Vagina (tissue), 2 donors: ENCODE measurements around the gene MAP4K4. TPM values are rescaled to one million over a fixed set of nuclear protein-coding genes. Genes with fewer than 3 reads are reported as not detected.

Experiments
- DNase-seq, 2 donors: peaks; one replicate each; pipeline ENCODE4 v3.0.0-alpha.2; 2017; ENCODE audit errors: extremely low spot score in 2 of 2
- H3K27ac ChIP-seq: fragments of 200-600 bp; sonication (generic); one replicate; pipeline ENCODE4 v1.5.1; 2019
- H3K27me3 ChIP-seq: fragments of 200-600 bp; sonication (generic); one replicate; pipeline ENCODE4 v1.5.1; 2019
- H3K36me3 ChIP-seq, 2 donors: fragments of 200-600 bp; sonication (generic); one replicate each; pipeline ENCODE4 v1.5.1; 2017 to 2019
- H3K4me1 ChIP-seq: fragments of 200-600 bp; sonication (generic); one replicate; pipeline ENCODE4 v1.5.1; 2019
- H3K4me3 ChIP-seq, 2 donors: fragments of 200-600 bp; sonication (generic); 1 replicate in 1 of 2; 2 replicates in 1 of 2; pipeline ENCODE4 v1.5.1; 2016 to 2019
- H3K9me3 ChIP-seq: fragments of 200-600 bp; sonication (generic); one replicate; pipeline ENCODE4 v1.5.1; 2019
- POLR2A ChIP-seq, 2 donors: fragments of 450-650 bp; IDR thresholded peaks; one replicate each; pipeline ENCODE4 v1.6.1; 2017; ENCODE audit warnings: antibody characterized with exemption in 2 of 2, mild to moderate bottlenecking in 2 of 2, moderate library complexity in 2 of 2
- POLR2AphosphoS5 ChIP-seq, 2 donors: sonication (generic); formaldehyde crosslinking; IDR thresholded peaks; one replicate each; pipeline ENCODE4 v1.9.0; 2017; ENCODE audit warnings: antibody characterized with exemption in 2 of 2, mild to moderate bottlenecking in 2 of 2, low read depth in 1 of 2; ENCODE audit not compliant: insufficient read depth in 1 of 2
- intact Hi-C: fragments of 100-400 bp; cut with DNase I; formaldehyde crosslinking; loops from one replicate; pipeline ENCODE4 v1.15.1; 2023
- total RNA-seq: library from RNA; depleted of rRNA; stranded (reverse); fragments of >200 nt; gene quantifications from one replicate; pipeline ENCODE4 v1.2.3, GENCODE V29; 2016
- TF ChIP-seq, protein P1 (sequence below), 3 experiments: fragments of 450-650 bp in 2 of 3; fragments of 200-600 bp in 1 of 3; sonication (generic) in 1 of 3; IDR thresholded peaks; one replicate each; pipeline ENCODE4 v1.5.1; 2017 to 2019; ENCODE audit warnings: antibody characterized with exemption in 3 of 3, mild to moderate bottlenecking in 2 of 3, moderate library complexity in 2 of 3

MAP4K4 gene
- total RNA-seq, 1 donor from 2014 or later = 75.9 TPM

DNA sequence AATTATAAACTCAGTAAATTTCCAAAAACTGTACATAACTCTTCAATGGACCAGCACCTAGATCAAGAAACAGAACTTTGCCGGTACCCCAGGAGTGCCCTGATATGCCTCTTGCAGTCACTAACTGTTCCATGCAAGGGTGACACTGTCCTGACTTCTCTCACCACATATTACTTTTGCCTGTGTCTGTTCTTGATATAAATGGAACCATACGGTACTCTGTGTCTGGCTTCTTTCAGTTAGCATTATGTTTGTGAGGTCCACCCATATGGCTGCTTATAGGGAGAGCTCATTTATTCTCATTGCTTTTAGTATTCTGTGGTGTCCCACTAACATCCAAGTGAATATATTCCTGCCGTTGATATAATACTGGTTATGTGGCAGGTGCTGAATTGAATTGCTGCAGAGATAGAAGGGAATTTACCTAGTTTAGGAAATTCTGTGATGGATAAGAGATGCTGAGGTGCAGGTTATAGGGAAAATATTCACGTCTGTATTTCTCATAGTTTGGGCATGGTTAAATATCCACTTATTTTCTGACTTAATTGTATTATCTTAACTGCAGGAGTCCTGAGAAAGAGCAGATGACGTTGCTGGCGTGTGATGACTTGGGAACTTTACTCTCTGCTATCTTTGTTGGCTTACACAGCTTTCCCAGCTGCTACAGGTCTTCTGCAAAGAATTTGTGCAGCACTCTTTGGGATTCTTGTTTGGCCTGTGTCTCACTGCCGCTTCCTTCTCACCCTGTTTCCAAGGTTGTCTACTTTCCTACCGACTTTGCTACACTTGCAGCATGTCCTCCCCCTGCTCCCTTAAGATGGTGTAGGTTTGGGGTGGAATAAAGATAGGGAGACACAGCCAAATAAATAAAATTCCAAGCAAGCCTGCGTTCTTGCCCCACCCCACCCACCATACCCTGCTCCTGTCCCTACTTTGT is 107.9 kb downstream of the MAP4K4 start:
- no peak for DNase-seq
- Histone ChIP-seq H3K4me1 (peaks cover 70% of the 10 kb centered on the region), H3K27ac (peak overlapping the region; percentile 64), H3K9me3 (no peaks in the 10 kb centered on the region), H3K27me3 (no peaks in the 10 kb centered on the region), H3K4me3 (no peak overlapping the region), H3K36me3 (no peaks in the 10 kb centered on the region)
- intact Hi-C loops = no loop called here
- TF ChIP-seq POLR2A (IDR thresholded peaks at IDR 0.05) = no peak

DNA sequence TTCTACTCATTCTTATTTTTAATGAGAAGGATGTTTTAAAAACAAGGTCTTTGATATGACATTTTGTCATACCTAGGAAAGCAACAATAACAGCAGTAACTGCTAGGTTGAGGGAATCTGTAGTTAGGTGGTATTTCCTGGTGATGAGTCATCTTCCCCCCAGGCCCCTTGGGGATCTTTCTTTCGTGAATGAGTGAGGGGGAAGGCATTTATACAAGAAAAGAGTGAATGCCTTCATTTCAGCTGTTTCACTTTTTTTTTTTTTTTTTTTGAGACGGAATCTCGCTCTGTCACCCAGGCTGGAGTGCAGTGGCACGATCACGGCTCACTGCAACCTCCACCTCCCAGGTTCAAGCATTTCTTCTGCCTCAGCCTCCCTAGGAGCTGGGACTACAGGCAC is 108.6 kb downstream of the MAP4K4 start:
- H3K9me3 ChIP-seq = no peaks in the 10 kb centered on the region
- no peaks in the 10 kb centered on the region for H3K36me3 ChIP-seq
- peak overlapping the region; percentile 64 for H3K27ac ChIP-seq
- TF ChIP-seq POLR2AphosphoS5 (IDR thresholded peaks at IDR 0.05; ENCODE audit: insufficient read depth in 1 of 2, low read depth in 1 of 2) (peak in 1 of 2 donors; percentile 22), POLR2A (IDR thresholded peaks at IDR 0.05) (no peak)
- TF ChIP-seq, protein P1, sequence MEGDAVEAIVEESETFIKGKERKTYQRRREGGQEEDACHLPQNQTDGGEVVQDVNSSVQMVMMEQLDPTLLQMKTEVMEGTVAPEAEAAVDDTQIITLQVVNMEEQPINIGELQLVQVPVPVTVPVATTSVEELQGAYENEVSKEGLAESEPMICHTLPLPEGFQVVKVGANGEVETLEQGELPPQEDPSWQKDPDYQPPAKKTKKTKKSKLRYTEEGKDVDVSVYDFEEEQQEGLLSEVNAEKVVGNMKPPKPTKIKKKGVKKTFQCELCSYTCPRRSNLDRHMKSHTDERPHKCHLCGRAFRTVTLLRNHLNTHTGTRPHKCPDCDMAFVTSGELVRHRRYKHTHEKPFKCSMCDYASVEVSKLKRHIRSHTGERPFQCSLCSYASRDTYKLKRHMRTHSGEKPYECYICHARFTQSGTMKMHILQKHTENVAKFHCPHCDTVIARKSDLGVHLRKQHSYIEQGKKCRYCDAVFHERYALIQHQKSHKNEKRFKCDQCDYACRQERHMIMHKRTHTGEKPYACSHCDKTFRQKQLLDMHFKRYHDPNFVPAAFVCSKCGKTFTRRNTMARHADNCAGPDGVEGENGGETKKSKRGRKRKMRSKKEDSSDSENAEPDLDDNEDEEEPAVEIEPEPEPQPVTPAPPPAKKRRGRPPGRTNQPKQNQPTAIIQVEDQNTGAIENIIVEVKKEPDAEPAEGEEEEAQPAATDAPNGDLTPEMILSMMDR (IDR thresholded peaks at IDR 0.05) = no peak
- peak overlapping the region in 1 of 2 donors; percentile 2 for H3K4me3 ChIP-seq
- intact Hi-C loops = no loop called here
- no peaks in the 10 kb centered on the region for H3K27me3 ChIP-seq
- DNase-seq = no peak
- peaks cover 75% of the 10 kb centered on the region for H3K4me1 ChIP-seq

DNA sequence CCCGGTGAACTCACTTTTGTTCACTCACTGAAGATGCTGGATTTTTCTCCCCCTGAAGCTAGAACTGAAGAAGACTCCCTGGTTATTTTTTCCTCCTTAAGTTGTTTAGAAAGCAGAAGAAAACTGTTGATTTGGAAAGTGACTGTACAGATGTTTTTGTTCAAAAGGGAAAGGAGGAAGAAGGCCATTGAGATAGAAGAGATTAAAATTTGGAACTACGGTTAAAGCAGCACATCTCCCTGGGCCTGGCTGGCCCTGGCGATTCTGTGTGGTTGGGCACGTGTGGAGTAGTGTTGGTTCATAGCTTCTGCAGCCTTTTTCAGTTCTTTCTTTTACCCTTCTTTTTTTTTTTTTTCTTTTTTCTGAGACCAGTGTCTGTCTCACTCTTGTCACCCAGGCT is 109.2 kb downstream of the MAP4K4 start:
- DNase-seq = no peak
- no peak for TF ChIP-seq POLR2A (IDR thresholded peaks at IDR 0.05)
- TF ChIP-seq, protein P1 (IDR thresholded peaks at IDR 0.05) = no peak
- no peak for TF ChIP-seq POLR2AphosphoS5 (IDR thresholded peaks at IDR 0.05; ENCODE audit: insufficient read depth in 1 of 2, low read depth in 1 of 2)
- intact Hi-C loops = no loop called here
- Histone ChIP-seq H3K36me3 (no peaks in the 10 kb centered on the region), H3K4me1 (peaks cover 75% of the 10 kb centered on the region), H3K27ac (peak overlapping the region; percentile 64), H3K4me3 (peak overlapping the region in 1 of 2 donors; percentile 2), H3K27me3 (no peaks in the 10 kb centered on the region), H3K9me3 (no peaks in the 10 kb centered on the region)

DNA sequence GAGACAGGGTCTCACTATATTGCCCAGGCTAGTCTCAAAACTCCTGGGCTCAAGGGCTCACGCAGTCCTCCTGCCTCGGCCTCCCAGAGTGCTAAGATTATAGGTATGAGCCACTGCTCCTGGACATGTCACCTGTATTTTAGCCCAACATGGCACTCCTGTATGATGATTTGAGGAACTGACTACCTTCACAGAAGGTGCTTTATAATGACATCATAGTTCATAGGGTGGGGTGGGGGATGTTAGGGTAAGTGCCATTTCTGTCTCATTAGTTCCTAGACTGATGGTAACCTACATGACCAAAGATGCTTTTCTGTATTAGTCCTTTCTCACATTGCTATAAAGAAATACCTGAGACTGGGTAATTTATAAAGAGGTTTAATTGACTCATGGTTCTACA is 109.7 kb downstream of the MAP4K4 start:
- DNase-seq = no peak
- TF ChIP-seq, protein P1 (IDR thresholded peaks at IDR 0.05) = no peak
- TF ChIP-seq POLR2AphosphoS5 (IDR thresholded peaks at IDR 0.05; ENCODE audit: insufficient read depth in 1 of 2, low read depth in 1 of 2) (no peak), POLR2A (IDR thresholded peaks at IDR 0.05) (no peak)
- Histone ChIP-seq H3K36me3 (no peaks in the 10 kb centered on the region), H3K4me1 (peaks cover 75% of the 10 kb centered on the region), H3K27ac (peak overlapping the region; percentile 64), H3K9me3 (no peaks in the 10 kb centered on the region), H3K27me3 (no peaks in the 10 kb centered on the region), H3K4me3 (no peak overlapping the region)
- intact Hi-C loops = no loop called here

DNA sequence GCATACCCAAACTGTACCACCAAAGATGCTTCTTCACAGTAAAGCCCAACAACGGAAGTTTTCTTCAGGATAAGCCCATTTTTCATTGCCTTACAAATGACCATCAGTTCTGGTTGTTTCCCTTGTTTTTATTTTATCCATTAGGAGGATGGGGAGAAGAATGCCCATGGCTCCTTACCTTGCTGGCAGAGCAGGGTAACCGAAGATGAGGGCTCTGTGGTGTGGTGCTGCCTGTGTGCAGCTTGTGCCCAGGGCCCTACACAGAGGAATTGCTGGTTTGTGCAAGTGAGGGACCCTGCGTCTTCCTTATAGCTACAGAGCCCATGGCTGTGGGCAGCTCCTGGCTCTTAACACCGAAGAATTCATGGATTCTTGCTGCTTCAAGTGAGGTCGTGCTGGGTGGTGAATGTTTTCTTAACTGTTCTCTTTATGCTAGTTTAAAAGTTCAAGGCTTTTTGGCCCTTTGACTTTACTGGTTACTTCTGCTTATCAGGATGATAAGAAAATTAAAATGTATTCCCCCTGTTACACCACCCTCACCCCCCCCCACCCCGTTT is 110.6 kb downstream of the MAP4K4 start:
- Histone ChIP-seq H3K9me3 (no peaks in the 10 kb centered on the region), H3K4me3 (no peak overlapping the region), H3K27ac (no peak overlapping the region), H3K4me1 (peaks cover 71% of the 10 kb centered on the region), H3K36me3 (no peaks in the 10 kb centered on the region), H3K27me3 (no peaks in the 10 kb centered on the region)
- TF ChIP-seq POLR2A (IDR thresholded peaks at IDR 0.05) (no peak), POLR2AphosphoS5 (IDR thresholded peaks at IDR 0.05; ENCODE audit: insufficient read depth in 1 of 2, low read depth in 1 of 2) (no peak)
- TF ChIP-seq, protein P1 (IDR thresholded peaks at IDR 0.05) = no peak
- DNase-seq = no peak
- intact Hi-C loops = no loop called here
